Endodermal cell (in vitro differentiated cells): ENCODE data around the gene MYO5B. TPM values are rescaled to one million over a fixed set of nuclear protein-coding genes. Genes with fewer than 3 reads are reported as not detected.

ENCODE experiments used
- DNase-seq: peaks from one replicate; pipeline ENCODE4 v3.0.0-alpha.2; 2017
- H3K27ac ChIP-seq: 2 replicates; pipeline ENCODE4 v1.5.1; 2013; ENCODE audit warnings: mild to moderate bottlenecking, low read depth, low read length, moderate library complexity
- H3K27me3 ChIP-seq: 2 replicates; pipeline ENCODE4 v1.6.1; 2013; ENCODE audit warnings: mild to moderate bottlenecking, low read length, moderate library complexity; ENCODE audit not compliant: insufficient read depth, control insufficient read depth, poor library complexity, severe bottlenecking
- H3K36me3 ChIP-seq: 2 replicates; pipeline ENCODE4 v1.7.0; 2013; ENCODE audit warnings: mild to moderate bottlenecking, low read length, moderate library complexity; ENCODE audit not compliant: control insufficient read depth, insufficient read depth
- H3K4me1 ChIP-seq: one replicate; pipeline ENCODE4 v1.7.0; 2013; ENCODE audit warnings: low read length; ENCODE audit not compliant: control insufficient read depth, insufficient read depth
- H3K4me3 ChIP-seq: 2 replicates; pipeline ENCODE4 v1.5.1; 2013; ENCODE audit warnings: mild to moderate bottlenecking, low read length, moderate library complexity
- H3K9ac ChIP-seq: 2 replicates; pipeline ENCODE4 v1.6.1; 2013; ENCODE audit warnings: mild to moderate bottlenecking, low read length, moderate library complexity; ENCODE audit not compliant: poor library complexity, severe bottlenecking; ENCODE audit errors: extremely low read depth
- H3K9me3 ChIP-seq: 2 replicates; pipeline ENCODE4 v1.6.1; 2013; ENCODE audit warnings: mild to moderate bottlenecking, low read length, moderate library complexity; ENCODE audit not compliant: control insufficient read depth
- H3K27ac Mint-ChIP-seq: 2 replicates; pipeline ENCODE4 v1.8.0; 2020; ENCODE audit warnings: mixed read lengths
- H3K27me3 Mint-ChIP-seq: 2 replicates; pipeline ENCODE4 v1.8.0; 2021; ENCODE audit warnings: mild to moderate bottlenecking, mixed read lengths; ENCODE audit not compliant: insufficient read depth
- H3K36me3 Mint-ChIP-seq: 2 replicates; pipeline ENCODE4 v1.8.0; 2020; ENCODE audit warnings: low read depth, mixed read lengths
- H3K4me1 Mint-ChIP-seq: 2 replicates; pipeline ENCODE4 v1.8.0; 2020; ENCODE audit warnings: mixed read lengths
- H3K4me3 Mint-ChIP-seq: 2 replicates; pipeline ENCODE4 v1.8.0; 2020; ENCODE audit warnings: mild to moderate bottlenecking, moderate library complexity, mixed read lengths
- H3K9me3 Mint-ChIP-seq: 2 replicates; pipeline ENCODE4 v1.8.0; 2020; ENCODE audit warnings: mild to moderate bottlenecking, mixed read lengths
- CTCF ChIP-seq: fragments of 200-600 bp; sonication (generic); conservative IDR thresholded peaks from 2 replicates; pipeline ENCODE4 v1.5.0; 2021; ENCODE audit warnings: antibody characterized with exemption, mild to moderate bottlenecking
- WGBS, 2 experiments: methylation state at CpG; one replicate each; pipeline versions ENCODE4 v1.1.5 to v1.1.7; 2013; ENCODE audit warnings: missing lambda C conversion rate in 2 of 2, mixed read lengths in 1 of 2; ENCODE audit not compliant: insufficient coverage in 1 of 2, insufficient read length in 1 of 2; 5-methylcytosine and 5-hydroxymethylcytosine counted together
- total RNA-seq, 2 donors: library from RNA; stranded (reverse); fragmentation: NEBNext Ultra II Directional in 1 of 2; extraction: Animal tissue kit (Norgen Biotek cat#: 25700) in 1 of 2; gene quantifications; 2 replicates in 1 of 2; 3 replicates in 1 of 2; pipeline ENCODE4 v1.2.1, GENCODE V29; 2021

Gene MYO5B
- total RNA-seq, 2 donors from 2014 or later: 12.2 to 16.8 TPM

- Histone ChIP-seq H3K4me1 (no peaks in the 10 kb centered on the region), H3K36me3 (no peaks in the 10 kb centered on the region), H3K4me3 (no peak overlapping the region), H3K9me3 (no peaks in the 10 kb centered on the region), H3K27ac (no peak overlapping the region), H3K9ac (no peak overlapping the region), H3K27me3 (peaks cover 6% of the 10 kb centered on the region)
- Mint-ChIP-seq H3K27ac (no peak overlapping the region), H3K4me1 (no peaks in the 10 kb centered on the region), H3K36me3 (no peaks in the 10 kb centered on the region), H3K27me3 (peaks cover 9% of the 10 kb centered on the region), H3K4me3 (no peak overlapping the region), H3K9me3 (no peaks in the 10 kb centered on the region)
- 100% methylated on average over 2 to 3 of the region's 3 CpGs for WGBS, 2 experiments
- DNase-seq: no peak
- no peak for TF ChIP-seq CTCF
Measured at GRCh38 chr18:50104421-50104820, 90.5 kb downstream of the MYO5B start.

GRCh38 chr18:50099725-50100407, 95.1 kb downstream of the MYO5B start:
- 89 to 96% methylated on average over 2 to 4 of the region's 4 CpGs for WGBS, 2 experiments
- H3K9ac ChIP-seq: no peak overlapping the region
- H3K4me3 ChIP-seq: no peak overlapping the region
- Mint-ChIP-seq H3K4me1 (no peaks in the 10 kb centered on the region), H3K4me3 (no peak overlapping the region), H3K27ac (no peak overlapping the region), H3K9me3 (no peaks in the 10 kb centered on the region), H3K27me3 (peaks cover 10% of the 10 kb centered on the region), H3K36me3 (no peaks in the 10 kb centered on the region)
- no peaks in the 10 kb centered on the region for H3K9me3 ChIP-seq
- H3K36me3 ChIP-seq: no peaks in the 10 kb centered on the region
- DNase-seq: peak; percentile 11
- no peak overlapping the region for H3K27ac ChIP-seq
- no peak for TF ChIP-seq CTCF
- H3K27me3 ChIP-seq: peaks cover 6% of the 10 kb centered on the region
- no peaks in the 10 kb centered on the region for H3K4me1 ChIP-seq

- Histone ChIP-seq H3K27me3 (peaks cover 6% of the 10 kb centered on the region), H3K4me1 (no peaks in the 10 kb centered on the region), H3K9ac (no peak overlapping the region), H3K4me3 (no peak overlapping the region), H3K36me3 (no peaks in the 10 kb centered on the region), H3K27ac (no peak overlapping the region), H3K9me3 (no peaks in the 10 kb centered on the region)
- 82 to 90% methylated on average over 2 of the region's 2 CpGs for WGBS, 2 experiments
- H3K36me3 Mint-ChIP-seq: no peaks in the 10 kb centered on the region
- H3K27ac Mint-ChIP-seq: no peak overlapping the region
- TF ChIP-seq CTCF: no peak
- no peak overlapping the region for H3K4me3 Mint-ChIP-seq
- peaks cover 7% of the 10 kb centered on the region for H3K27me3 Mint-ChIP-seq
- peaks cover 6% of the 10 kb centered on the region for H3K4me1 Mint-ChIP-seq
- DNase-seq: no peak
- no peaks in the 10 kb centered on the region for H3K9me3 Mint-ChIP-seq
Measured at GRCh38 chr18:50097702-50098101, 97.2 kb downstream of the MYO5B start.
